ENCODE data around the gene ZDHHC18.

ZDHHC18 gene, protein sequence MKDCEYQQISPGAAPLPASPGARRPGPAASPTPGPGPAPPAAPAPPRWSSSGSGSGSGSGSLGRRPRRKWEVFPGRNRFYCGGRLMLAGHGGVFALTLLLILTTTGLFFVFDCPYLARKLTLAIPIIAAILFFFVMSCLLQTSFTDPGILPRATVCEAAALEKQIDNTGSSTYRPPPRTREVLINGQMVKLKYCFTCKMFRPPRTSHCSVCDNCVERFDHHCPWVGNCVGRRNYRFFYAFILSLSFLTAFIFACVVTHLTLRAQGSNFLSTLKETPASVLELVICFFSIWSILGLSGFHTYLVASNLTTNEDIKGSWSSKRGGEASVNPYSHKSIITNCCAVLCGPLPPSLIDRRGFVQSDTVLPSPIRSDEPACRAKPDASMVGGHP

DNA sequence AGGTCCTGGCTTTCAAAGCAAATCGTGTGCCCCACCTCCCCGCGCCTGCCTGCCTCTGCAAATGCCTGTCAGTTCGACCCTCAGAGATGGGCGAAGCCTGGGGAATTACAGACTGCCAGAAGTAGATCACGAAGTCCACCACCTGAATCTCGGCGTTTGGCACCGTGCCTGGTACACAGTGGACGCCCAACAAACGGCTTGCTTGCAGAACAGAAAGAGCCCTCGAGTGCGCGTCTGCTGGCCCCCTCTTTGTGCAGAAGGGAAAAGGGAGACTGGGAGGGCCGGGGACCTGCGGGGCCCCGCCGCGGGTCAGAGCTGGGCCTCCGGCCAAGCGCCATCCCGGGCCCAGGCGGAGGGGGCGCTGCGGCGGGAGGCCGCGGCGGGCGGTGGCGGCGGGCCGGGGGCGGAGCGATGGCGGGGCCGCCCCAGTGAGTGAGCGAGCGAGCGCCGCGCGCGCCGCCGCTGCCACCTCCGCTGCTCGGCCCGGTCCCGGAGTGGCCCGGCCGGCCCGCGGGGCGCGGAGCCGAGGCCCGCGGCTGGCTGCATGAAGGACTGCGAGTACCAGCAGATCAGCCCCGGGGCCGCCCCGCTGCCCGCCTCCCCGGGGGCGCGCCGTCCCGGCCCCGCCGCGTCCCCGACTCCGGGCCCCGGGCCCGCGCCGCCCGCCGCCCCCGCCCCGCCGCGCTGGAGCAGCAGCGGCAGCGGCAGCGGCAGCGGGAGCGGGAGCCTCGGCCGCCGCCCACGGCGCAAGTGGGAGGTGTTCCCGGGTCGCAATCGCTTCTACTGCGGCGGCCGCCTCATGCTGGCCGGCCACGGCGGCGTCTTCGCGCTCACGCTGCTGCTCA is at the start of gene ZDHHC18:
ZDHHC18 (plus strand) TSS at position 428 of the 845 bp plus-strand sequence; CDS start at position 545, 117 bp downstream.
- DNase-seq (ENCODE audit: insufficient read length, low spot score) (peak; percentile 61), FAIRE-seq (no peak)
- TF ChIP-seq POLR2A (IDR thresholded peaks at IDR 0.05; ENCODE audit: low read depth, low read length), result peak; percentile 55; the same call in 1 of the 2 replicates

GRCh38 chr1:26779098-26779668 is 47.3 kb upstream of the ZDHHC18 start:
- DNase-seq (ENCODE audit: insufficient read length, low spot score) (no peak), FAIRE-seq (no peak)
- TF ChIP-seq POLR2A (IDR thresholded peaks at IDR 0.05; ENCODE audit: low read depth, low read length), result no peak

- DNase-seq (ENCODE audit: insufficient read length, low spot score) (no peak), FAIRE-seq (no peak)
- no peak for TF ChIP-seq POLR2A (IDR thresholded peaks at IDR 0.05; ENCODE audit: low read depth, low read length)
Observed at GRCh38 chr1:26780344-26780957, 46.0 kb upstream of the ZDHHC18 start.

DNA sequence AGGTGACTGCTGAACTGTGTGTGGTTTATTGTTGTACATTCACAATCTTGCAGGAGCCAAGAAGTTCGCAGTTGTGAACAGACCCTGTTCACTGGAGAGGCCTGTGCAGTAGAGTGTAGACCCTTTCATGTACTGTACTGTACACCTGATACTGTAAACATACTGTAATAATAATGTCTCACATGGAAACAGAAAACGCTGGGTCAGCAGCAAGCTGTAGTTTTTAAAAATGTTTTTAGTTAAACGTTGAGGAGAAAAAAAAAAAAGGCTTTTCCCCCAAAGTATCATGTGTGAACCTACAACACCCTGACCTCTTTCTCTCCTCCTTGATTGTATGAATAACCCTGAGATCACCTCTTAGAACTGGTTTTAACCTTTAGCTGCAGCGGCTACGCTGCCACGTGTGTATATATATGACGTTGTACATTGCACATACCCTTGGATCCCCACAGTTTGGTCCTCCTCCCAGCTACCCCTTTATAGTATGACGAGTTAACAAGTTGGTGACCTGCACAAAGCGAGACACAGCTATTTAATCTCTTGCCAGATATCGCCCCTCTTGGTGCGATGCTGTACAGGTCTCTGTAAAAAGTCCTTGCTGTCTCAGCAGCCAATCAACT is 45.2 kb upstream of the ZDHHC18 start:
- no peak for TF ChIP-seq POLR2A (IDR thresholded peaks at IDR 0.05; ENCODE audit: low read depth, low read length)
- FAIRE-seq (no peak), DNase-seq (ENCODE audit: insufficient read length, low spot score) (no peak)

DNA sequence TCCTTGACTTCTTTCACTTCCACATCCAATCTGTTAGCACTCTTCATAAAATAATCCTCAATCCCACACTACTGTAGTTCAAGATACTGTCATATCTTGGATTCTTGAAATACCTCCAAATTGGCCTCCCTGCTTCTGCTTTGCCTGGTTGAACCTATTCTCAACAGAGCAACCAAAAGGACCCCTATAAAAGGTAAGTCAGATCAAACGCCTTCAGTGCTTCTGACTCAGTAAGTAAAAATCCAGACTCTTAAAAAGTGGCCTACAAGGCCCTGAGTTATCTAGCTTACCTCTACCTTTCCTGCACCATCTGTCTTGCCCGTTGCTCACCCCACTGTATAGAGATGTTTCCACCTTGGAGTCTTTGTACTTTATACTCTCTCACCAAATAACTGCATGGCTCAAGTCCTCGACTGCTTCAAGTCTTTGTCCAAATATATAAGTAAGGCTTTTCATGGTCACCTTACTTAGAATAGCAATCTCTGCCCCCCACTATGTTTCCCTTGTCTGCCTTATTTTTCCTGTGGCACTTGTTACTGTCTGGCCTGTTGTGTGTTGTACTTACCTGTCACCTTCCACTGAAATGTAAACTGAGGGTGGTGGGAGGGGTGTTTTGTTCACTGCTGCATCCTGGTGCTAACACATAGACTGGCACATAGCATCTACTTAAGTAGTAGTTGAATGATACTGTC is 43.8 kb upstream of the ZDHHC18 start:
- DNase-seq (ENCODE audit: insufficient read length, low spot score), result no peak
- no peak for TF ChIP-seq POLR2A (IDR thresholded peaks at IDR 0.05; ENCODE audit: low read depth, low read length)
- FAIRE-seq, result no peak

- no peak for DNase-seq (ENCODE audit: insufficient read length, low spot score)
- no peak for TF ChIP-seq POLR2A (IDR thresholded peaks at IDR 0.05; ENCODE audit: low read depth, low read length)
- FAIRE-seq, result no peak
Observed at GRCh38 chr1:26783646-26784022, 42.9 kb upstream of the ZDHHC18 start.

GRCh38 chr1:26784023-26784871 is 42.2 kb upstream of the ZDHHC18 start:
- DNase-seq (ENCODE audit: insufficient read length, low spot score), result no peak
- TF ChIP-seq POLR2A (IDR thresholded peaks at IDR 0.05; ENCODE audit: low read depth, low read length), result no peak
- FAIRE-seq, result no peak

GRCh38 chr1:26784886-26785285 is 41.6 kb upstream of the ZDHHC18 start:
- no peak for FAIRE-seq
- TF ChIP-seq POLR2A (IDR thresholded peaks at IDR 0.05; ENCODE audit: low read depth, low read length), result no peak
- no peak for DNase-seq (ENCODE audit: insufficient read length, low spot score)

DNA sequence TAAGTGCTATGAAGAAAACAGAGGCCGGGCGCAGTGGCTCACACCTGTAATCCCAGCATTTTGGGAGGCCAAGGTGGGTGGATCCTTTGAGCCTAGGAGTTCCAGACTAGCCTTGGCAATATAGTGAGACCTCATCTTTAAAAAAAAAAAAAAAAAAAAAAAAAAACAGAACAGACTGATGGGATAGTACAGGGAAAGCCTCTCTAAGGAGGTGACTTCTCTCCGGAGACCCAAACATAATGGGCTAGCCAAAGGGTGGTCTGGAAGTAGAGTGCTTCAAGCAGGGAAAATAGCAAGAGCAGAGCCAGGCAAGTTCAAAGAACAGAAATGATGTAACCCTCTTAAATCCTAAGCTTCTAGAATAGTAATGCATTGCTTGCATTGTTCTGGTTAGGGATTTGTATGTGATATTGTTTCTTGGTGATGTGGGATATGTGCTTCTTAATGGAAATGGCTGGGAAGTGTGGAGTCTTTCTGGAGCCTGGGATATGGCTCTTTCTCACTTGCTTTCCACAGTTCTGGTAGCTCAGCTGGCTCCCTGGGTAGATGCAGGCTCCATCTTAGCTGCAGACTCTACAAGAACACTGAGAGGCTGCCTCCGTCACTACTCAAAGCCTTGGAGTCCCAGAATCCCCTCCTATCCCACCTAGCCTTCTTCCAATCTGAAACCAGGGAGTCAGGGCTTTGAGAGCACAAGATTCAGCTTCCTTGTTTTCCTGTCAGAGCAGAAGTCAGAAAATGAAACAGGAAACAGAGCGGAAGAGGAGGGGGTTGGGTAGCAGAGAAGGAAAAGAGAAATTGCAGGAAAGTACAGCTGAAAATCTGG is 40.7 kb upstream of the ZDHHC18 start:
- DNase-seq (ENCODE audit: insufficient read length, low spot score) (no peak), FAIRE-seq (no peak)
- TF ChIP-seq POLR2A (IDR thresholded peaks at IDR 0.05; ENCODE audit: low read depth, low read length), result no peak

DNA sequence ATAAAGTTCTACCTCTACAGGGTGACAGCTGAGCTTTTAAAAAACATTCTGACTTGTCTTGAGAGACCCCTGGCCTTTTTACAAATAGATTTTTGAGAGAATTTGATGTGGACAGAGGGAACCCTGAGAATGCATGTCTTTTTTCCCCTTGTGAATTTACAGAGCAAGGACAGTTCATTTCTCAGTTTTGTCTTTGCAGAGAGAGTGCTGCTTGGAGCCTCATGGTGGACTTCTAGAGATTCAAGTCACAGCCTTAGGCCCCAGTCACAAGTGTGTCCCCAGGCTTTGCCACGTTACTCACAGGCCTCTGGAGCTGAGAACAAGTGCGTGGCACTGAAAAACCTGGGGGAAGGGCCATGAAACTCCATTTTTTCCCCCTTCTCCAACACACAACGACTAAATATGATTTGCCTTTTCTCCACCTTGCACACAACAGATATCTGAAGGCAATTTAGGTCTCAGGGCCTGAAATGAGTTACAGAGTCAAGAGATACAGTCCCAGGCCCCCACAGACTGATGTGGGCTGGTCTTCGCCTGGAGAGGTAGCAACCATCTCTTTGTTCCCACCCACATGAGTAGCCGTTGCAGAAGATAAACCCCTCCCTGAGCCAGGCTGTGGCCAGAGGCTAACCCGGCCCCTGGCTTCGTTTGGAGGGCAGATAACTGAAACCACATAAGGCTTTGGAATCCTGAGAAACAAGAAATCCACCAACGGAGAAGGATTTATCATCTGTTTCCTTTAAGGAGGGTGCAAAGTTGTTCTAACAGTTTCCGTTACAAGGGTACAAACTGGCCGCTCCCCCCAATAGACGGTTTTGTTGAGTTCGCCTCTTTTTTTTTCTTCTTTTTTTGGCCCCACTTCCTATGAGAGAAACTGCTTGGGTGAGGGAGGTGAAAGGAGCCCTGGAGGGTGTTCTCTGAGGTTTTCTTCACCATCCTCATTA is 39.8 kb upstream of the ZDHHC18 start:
- no peak for TF ChIP-seq POLR2A (IDR thresholded peaks at IDR 0.05; ENCODE audit: low read depth, low read length)
- FAIRE-seq (no peak), DNase-seq (ENCODE audit: insufficient read length, low spot score) (no peak)
